SJCRH30 (cell line): ENCODE measurements around the gene SLC7A8. TPM values are rescaled to one million over a fixed set of nuclear protein-coding genes. Genes with fewer than 3 reads are reported as not detected.

ENCODE experiments used
- DNase-seq, 2 experiments: peaks; one replicate each; pipeline ENCODE4 v3.0.0-alpha.2; 2015 to 2020
- H3K27ac ChIP-seq: fragments of 250-450 bp; sonication (Bioruptor Pico); 2 replicates; pipeline ENCODE4 v1.5.1; 2020; ENCODE audit warnings: mild to moderate bottlenecking, moderate library complexity
- H3K27me3 ChIP-seq: fragments of 250-450 bp; sonication (Bioruptor Pico); 2 replicates; pipeline ENCODE4 v1.5.1; 2020; ENCODE audit warnings: mild to moderate bottlenecking, moderate library complexity
- H3K36me3 ChIP-seq: fragments of 250-450 bp; sonication (Bioruptor Pico); 2 replicates; pipeline ENCODE4 v1.5.1; 2020; ENCODE audit warnings: mild to moderate bottlenecking, moderate library complexity
- H3K4me1 ChIP-seq: fragments of 250-450 bp; sonication (Bioruptor Pico); 2 replicates; pipeline ENCODE4 v1.5.1; 2020; ENCODE audit warnings: mild to moderate bottlenecking, moderate library complexity
- H3K4me3 ChIP-seq: fragments of 250-450 bp; sonication (Bioruptor Pico); 2 replicates; pipeline ENCODE4 v1.5.1; 2020; ENCODE audit warnings: mild to moderate bottlenecking, moderate library complexity
- H3K9me3 ChIP-seq: fragments of 250-450 bp; sonication (Bioruptor Pico); replicated peaks from 2 replicates; pipeline ENCODE4 v1.5.1; 2020; ENCODE audit warnings: mild to moderate bottlenecking, moderate library complexity
- total RNA-seq: library from RNA; depleted of rRNA; stranded (reverse); fragments of >200 nt; shearing (Covaris generic); gene quantifications from 2 replicates; pipeline ENCODE4 v1.2.3, GENCODE V29; 2014

Gene SLC7A8
- total RNA-seq, 1 experiment from 2014 or later, result 0.04 TPM

DNA sequence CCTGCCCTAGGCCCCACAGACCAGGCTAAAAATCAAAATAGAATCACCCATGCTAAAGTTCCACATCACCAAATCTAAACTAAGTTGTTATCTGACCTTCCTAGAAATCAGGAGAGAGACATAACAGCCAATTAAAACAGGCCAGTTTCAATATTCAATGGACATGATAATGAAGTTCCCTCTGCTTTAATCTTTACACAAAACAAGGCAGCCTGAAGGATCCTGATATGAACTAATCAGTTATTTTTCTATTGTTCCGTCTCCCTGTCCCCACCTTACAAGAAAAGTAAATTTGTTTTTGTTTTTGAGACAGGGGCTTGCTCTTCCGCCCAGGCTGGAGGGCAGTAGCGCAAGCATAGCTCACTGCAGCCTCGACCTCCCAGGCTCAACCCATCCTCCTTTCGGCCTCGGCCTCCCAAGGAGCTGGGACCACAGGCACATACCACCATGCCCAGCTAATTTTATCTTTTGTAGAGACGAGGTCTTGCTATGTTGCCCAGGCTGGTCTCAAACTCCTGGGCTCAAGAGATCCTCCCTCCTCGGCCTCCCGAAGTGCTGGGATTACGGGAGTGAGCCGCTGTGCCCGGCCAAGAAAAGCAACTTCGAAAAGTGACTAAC is 59.0 kb downstream of the SLC7A8 start:
- Histone ChIP-seq H3K36me3 (no peaks in the 10 kb centered on the region), H3K4me1 (peaks cover 6% of the 10 kb centered on the region; the same call in 1 of the 2 replicates), H3K27me3 (peaks cover 17% of the 10 kb centered on the region), H3K27ac (no peak overlapping the region), H3K4me3 (no peak overlapping the region), H3K9me3 (no peaks in the 10 kb centered on the region)
- no peak for DNase-seq

- DNase-seq, result peak; percentile 49 to 58
- Histone ChIP-seq H3K4me3 (no peak overlapping the region), H3K36me3 (no peaks in the 10 kb centered on the region), H3K4me1 (peaks cover 6% of the 10 kb centered on the region; the same call in 1 of the 2 replicates), H3K27me3 (peaks cover 19% of the 10 kb centered on the region), H3K27ac (no peak overlapping the region), H3K9me3 (no peaks in the 10 kb centered on the region)
Observed at GRCh38 chr14:23123419-23123818, 60.0 kb downstream of the SLC7A8 start.

GRCh38 chr14:23122086-23122485 is 61.4 kb downstream of the SLC7A8 start:
- Histone ChIP-seq H3K27ac (no peak overlapping the region), H3K27me3 (peaks cover 6% of the 10 kb centered on the region), H3K36me3 (no peaks in the 10 kb centered on the region), H3K9me3 (no peaks in the 10 kb centered on the region), H3K4me3 (no peak overlapping the region), H3K4me1 (peaks cover 6% of the 10 kb centered on the region; the same call in 1 of the 2 replicates)
- no peak for DNase-seq

GRCh38 chr14:23121361-23121771 is 62.1 kb downstream of the SLC7A8 start:
- Histone ChIP-seq H3K9me3 (no peaks in the 10 kb centered on the region), H3K4me3 (no peak overlapping the region), H3K4me1 (peaks cover 6% of the 10 kb centered on the region; the same call in 1 of the 2 replicates), H3K36me3 (no peaks in the 10 kb centered on the region), H3K27me3 (peaks cover 3% of the 10 kb centered on the region; the same call in 1 of the 2 replicates), H3K27ac (no peak overlapping the region)
- DNase-seq, result no peak

GRCh38 chr14:23120541-23121251 is 62.8 kb downstream of the SLC7A8 start:
- Histone ChIP-seq H3K27me3 (peaks cover 3% of the 10 kb centered on the region; the same call in 1 of the 2 replicates), H3K27ac (no peak overlapping the region), H3K9me3 (no peaks in the 10 kb centered on the region), H3K4me1 (peaks cover 6% of the 10 kb centered on the region; the same call in 1 of the 2 replicates), H3K4me3 (no peak overlapping the region), H3K36me3 (no peaks in the 10 kb centered on the region)
- peak; percentile 85 to 94 for DNase-seq

GRCh38 chr14:23119363-23120327 is 63.8 kb downstream of the SLC7A8 start:
- H3K27me3 ChIP-seq, result peaks cover 3% of the 10 kb centered on the region; the same call in 1 of the 2 replicates
- no peaks in the 10 kb centered on the region for H3K36me3 ChIP-seq
- peaks cover 13% of the 10 kb centered on the region for H3K4me1 ChIP-seq
- H3K27ac ChIP-seq, result no peak overlapping the region
- H3K9me3 ChIP-seq, result no peaks in the 10 kb centered on the region
- DNase-seq, result no peak
- no peak overlapping the region for H3K4me3 ChIP-seq

- no peak within 1 kb of the TSS for H3K4me3 ChIP-seq
Observed at GRCh38 chr14:23118506-23119362, 64.7 kb downstream of the SLC7A8 start, which contains the start of gene CEBPE. TSS of gene CEBPE (minus strand) at chr14:23119255. CDS start at chr14:23119091, 164 bp downstream.

DNA sequence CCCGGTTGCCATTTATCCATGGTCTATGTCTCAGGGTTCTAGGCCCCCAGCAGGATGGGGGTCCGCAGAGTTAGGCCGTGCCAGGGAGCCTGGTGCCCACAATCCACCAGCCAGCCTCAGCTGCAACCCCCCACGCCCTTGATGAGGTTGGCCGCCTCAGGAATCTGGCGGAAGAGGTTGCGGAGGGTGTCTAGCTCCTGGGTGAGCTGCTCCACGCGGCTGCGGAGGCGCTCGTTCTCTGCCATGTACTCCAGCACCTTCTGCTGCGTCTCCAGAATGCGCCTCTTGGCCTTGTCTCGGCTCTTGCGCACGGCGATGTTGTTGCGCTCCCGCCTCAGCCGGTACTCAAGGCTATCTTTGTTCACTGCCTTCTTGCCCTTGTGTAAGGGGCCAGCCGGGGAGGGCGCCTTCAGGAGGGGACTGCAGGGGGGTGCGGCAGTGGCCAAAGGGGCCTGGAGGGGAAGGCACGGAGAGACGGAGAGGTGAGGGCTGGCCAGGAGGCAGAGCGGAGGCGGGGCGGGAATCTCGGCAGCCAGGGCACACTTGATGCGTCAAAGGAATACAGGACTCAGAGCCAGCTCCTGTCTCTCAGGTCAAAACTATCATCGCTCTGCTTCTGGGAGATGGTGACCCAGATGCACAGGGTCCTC is 66.0 kb downstream of the SLC7A8 start:
- H3K4me3 ChIP-seq, result no peak overlapping the region
- no peak overlapping the region for H3K27ac ChIP-seq
- H3K36me3 ChIP-seq, result no peaks in the 10 kb centered on the region
- H3K9me3 ChIP-seq, result no peaks in the 10 kb centered on the region
- peaks cover 3% of the 10 kb centered on the region; the same call in 1 of the 2 replicates for H3K27me3 ChIP-seq
- DNase-seq, result no peak
- H3K4me1 ChIP-seq, result peaks cover 22% of the 10 kb centered on the region

More at GRCh38 chr14:23118506-23119362, 64.7 kb downstream of the SLC7A8 start, which contains the start of gene CEBPE:
- Histone ChIP-seq H3K4me1 (peaks cover 18% of the 10 kb centered on the region), H3K9me3 (no peaks in the 10 kb centered on the region), H3K27me3 (peaks cover 3% of the 10 kb centered on the region; the same call in 1 of the 2 replicates), H3K36me3 (no peaks in the 10 kb centered on the region), H3K27ac (no peak within 1 kb of the TSS)
- DNase-seq, result no peak

GRCh38 chr14:23115918-23116317 is 67.5 kb downstream of the SLC7A8 start:
- Histone ChIP-seq H3K4me1 (peaks cover 22% of the 10 kb centered on the region), H3K27ac (no peak overlapping the region), H3K36me3 (no peaks in the 10 kb centered on the region), H3K4me3 (no peak overlapping the region), H3K9me3 (no peaks in the 10 kb centered on the region), H3K27me3 (peaks cover 6% of the 10 kb centered on the region; the same call in 1 of the 2 replicates)
- no peak for DNase-seq

GRCh38 chr14:23115039-23115731 is 68.3 kb downstream of the SLC7A8 start:
- no peaks in the 10 kb centered on the region for H3K9me3 ChIP-seq
- H3K4me1 ChIP-seq, result peaks cover 22% of the 10 kb centered on the region
- H3K36me3 ChIP-seq, result no peaks in the 10 kb centered on the region
- peak overlapping the region; percentile 35 for H3K27ac ChIP-seq
- peaks cover 7% of the 10 kb centered on the region; the same call in 1 of the 2 replicates for H3K27me3 ChIP-seq
- DNase-seq, result peak; percentile 70 to 73
- H3K4me3 ChIP-seq, result peak overlapping the region; percentile 5; the same call in 1 of the 2 replicates

DNA sequence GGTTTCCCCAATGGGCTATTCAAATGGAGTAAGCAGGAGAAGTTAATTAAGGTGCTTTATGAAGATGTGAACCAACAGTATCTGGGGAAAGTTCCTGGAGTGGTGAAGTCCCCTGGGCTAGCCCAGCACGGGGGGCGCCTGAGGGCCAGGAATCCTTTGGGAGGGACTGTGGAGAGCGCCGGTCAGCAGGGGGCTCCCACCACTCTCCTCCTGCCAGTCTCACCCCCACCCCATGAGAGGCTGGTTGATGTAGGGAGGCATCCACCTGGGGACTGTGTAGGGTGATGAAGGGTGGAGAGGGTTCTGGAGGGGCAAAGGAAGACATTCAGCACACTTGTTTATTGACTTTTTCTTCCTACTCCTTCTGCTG is 68.8 kb downstream of the SLC7A8 start:
- Histone ChIP-seq H3K27ac (peak overlapping the region; percentile 35), H3K27me3 (peaks cover 7% of the 10 kb centered on the region; the same call in 1 of the 2 replicates), H3K4me3 (no peak overlapping the region), H3K9me3 (no peaks in the 10 kb centered on the region), H3K4me1 (peaks cover 22% of the 10 kb centered on the region), H3K36me3 (no peaks in the 10 kb centered on the region)
- no peak for DNase-seq

- no peak overlapping the region for H3K27ac ChIP-seq
- H3K4me1 ChIP-seq, result peaks cover 22% of the 10 kb centered on the region
- no peaks in the 10 kb centered on the region for H3K36me3 ChIP-seq
- no peaks in the 10 kb centered on the region for H3K9me3 ChIP-seq
- H3K27me3 ChIP-seq, result peaks cover 4% of the 10 kb centered on the region; the same call in 1 of the 2 replicates
- no peak for DNase-seq
- H3K4me3 ChIP-seq, result no peak overlapping the region
Observed at GRCh38 chr14:23114120-23114458, 69.4 kb downstream of the SLC7A8 start.
